Activated T-cell treated with anti-CD3 and anti-CD28 coated beads for 1 hour (primary cell): ENCODE data around the gene KCNK2.

ENCODE experiments used
- DNase-seq: peaks from one replicate; pipeline ENCODE4 v3.0.0-alpha.2; 2020; ENCODE audit warnings: low read depth

The KCNK2 gene

GRCh38 chr1:215252164-215252563, 169.6 kb downstream of the KCNK2 start:
- no peak for DNase-seq

GRCh38 chr1:215256936-215257679, 174.6 kb downstream of the KCNK2 start:
- DNase-seq = no peak

DNA sequence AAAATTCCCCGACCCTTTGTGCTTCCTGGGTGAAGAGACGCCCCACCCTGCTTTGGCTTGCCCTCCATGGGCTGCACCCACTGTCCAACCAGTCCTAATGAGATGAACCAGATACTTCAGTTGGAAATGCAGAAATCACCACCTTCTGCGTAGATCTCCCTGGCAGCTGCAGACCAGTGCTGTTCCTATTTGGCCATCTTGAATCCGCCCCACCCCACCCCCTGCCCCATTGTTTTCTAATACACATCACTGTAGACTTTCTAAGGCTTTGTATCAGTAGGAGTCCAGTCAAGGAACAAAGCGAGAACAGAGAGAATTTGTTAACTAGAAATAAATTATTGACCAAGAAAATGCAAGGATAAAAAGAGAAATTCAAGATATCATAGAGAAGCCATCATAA, 178.2 kb downstream of the KCNK2 start:
- no peak for DNase-seq

- DNase-seq = no peak
Measured at GRCh38 chr1:215262106-215262505, 179.6 kb downstream of the KCNK2 start.

- no peak for DNase-seq
Measured at GRCh38 chr1:215263636-215264035, 181.1 kb downstream of the KCNK2 start.

GRCh38 chr1:215264649-215265048, 182.1 kb downstream of the KCNK2 start:
- DNase-seq = no peak

GRCh38 chr1:215267495-215267894, 185.0 kb downstream of the KCNK2 start:
- DNase-seq = no peak

GRCh38 chr1:215269955-215270354, 187.4 kb downstream of the KCNK2 start:
- DNase-seq = no peak

DNA sequence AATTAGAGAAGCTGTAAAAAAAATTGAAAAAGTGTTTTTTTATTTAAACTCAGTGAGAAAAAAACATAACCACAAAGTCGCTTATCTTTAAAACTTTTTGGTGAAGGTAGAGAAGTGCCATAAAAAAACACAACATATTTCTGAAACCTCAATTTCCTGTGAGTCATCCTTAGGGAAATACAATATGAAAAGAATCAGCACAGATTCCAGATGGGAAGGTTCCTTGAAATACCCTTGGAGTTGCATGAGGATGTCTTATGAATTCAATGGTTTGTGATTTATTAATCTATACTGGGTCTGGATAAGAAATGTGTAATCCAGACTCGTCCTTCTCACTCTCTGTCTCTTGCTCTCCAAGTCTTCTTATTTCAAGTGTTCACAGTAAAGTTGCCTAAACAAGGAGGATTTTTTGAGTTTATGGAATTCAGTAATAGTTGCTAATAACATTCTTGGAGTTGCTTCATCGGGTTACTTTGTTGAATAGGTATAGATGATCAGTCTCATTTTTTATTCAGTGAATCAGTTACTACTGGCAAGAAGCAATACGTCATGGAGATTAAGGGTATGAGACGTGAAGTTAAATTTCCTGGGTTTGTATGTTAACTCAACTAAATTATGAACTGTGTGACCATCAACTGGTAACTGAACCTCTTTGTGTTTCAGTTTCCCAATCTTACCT, 191.4 kb downstream of the KCNK2 start:
- DNase-seq = no peak

- no peak for DNase-seq
Measured at GRCh38 chr1:215276582-215276981, 194.0 kb downstream of the KCNK2 start.

GRCh38 chr1:215277532-215277931, 195.0 kb downstream of the KCNK2 start:
- DNase-seq = no peak

DNA sequence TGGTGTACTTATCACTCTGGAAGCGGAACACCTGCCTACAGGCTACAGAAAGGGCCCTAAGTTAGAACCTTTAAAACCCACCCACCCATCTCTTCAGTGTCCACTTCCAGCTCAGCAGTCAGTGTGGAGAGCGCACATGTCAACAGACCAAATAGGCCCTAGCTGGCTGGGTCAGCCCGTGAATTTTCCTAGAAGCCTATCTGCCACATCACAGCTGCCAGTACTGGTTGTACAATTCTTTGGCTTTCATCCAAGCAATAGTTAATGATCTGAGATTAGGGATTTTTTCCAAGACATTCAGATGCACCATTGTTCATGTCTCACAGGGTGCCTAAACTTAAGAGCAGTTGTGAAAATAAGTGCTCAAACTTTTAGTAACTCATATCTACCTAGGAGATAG, 197.1 kb downstream of the KCNK2 start:
- no peak for DNase-seq

GRCh38 chr1:215282557-215282956, 200.0 kb downstream of the KCNK2 start:
- no peak for DNase-seq

DNA sequence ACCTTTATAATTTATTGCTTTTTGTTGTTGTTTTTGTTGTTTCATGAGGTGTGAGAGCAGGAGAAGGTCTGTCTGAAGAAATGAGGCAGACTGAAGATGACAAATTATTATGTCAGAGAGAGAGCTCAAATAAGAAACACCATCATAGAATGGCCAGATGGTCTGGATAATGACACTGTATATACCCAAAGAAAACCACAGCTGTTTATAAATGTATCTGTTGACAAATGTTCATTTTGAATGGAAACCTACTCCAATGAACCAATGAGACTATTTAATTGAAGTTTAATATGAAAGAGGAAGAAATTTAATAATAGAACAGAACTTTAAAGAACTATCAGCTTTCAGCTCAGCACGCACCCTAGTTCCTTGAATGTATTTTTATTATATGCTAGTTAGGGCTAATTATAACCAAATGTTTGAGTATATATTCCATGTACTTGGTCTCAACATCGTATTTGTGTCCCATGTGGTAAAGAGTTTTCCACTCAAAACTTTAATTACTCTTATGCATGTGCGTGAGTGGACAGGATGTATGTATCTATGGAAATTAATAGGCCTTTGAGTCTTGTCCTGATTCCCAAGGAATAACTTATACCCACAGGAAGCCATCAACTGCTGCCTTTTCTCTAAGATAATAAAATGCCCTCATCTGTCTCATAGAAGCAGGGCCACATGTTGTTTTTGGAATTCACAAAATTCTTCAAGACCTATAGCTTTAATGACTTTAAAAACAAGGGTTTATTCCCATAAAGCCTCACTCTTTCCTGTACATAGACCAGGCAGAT, 202.7 kb downstream of the KCNK2 start:
- no peak for DNase-seq
